Stimulated activated CD8-positive, alpha-beta memory T cell treated with anti-CD3 and anti-CD28 coated beads, Interleukin-12 subunit alpha, Interleukin-12 subunit beta, amount 100 ng/mL, for 24 hours (primary cell): Measurements from ENCODE around the gene KCTD6.

Experiments used
- DNase-seq: peaks from one replicate; pipeline ENCODE4 v3.0.0-alpha.2; 2020; ENCODE audit errors: extremely low read depth

The KCTD6 gene

GRCh38 chr3:58485801-58486435 is 6.0 kb upstream of the KCTD6 start:
- no peak for DNase-seq

- no peak for DNase-seq
Observed at GRCh38 chr3:58487140-58487886, 4.6 kb upstream of the KCTD6 start.

- DNase-seq = no peak
Observed at GRCh38 chr3:58488967-58489366, 2.9 kb upstream of the KCTD6 start.

GRCh38 chr3:58490860-58491501 is 915 bp upstream of the KCTD6 start:
- DNase-seq = no peak

- DNase-seq = no peak
Observed at GRCh38 chr3:58492494-58492905, 604 bp downstream of the KCTD6 start.

- DNase-seq = no peak
Observed at GRCh38 chr3:58494107-58494506, 2.2 kb downstream of the KCTD6 start.

- DNase-seq = no peak
Observed at GRCh38 chr3:58495101-58495500, 3.2 kb downstream of the KCTD6 start.

GRCh38 chr3:58496206-58496857 is 4.4 kb downstream of the KCTD6 start:
- no peak for DNase-seq

GRCh38 chr3:58497097-58497496 is 5.2 kb downstream of the KCTD6 start:
- DNase-seq = no peak

- DNase-seq = no peak
Observed at GRCh38 chr3:58502872-58503271, 11.0 kb downstream of the KCTD6 start.

- DNase-seq = no peak
Observed at GRCh38 chr3:58507356-58508078, 15.6 kb downstream of the KCTD6 start.

- no peak for DNase-seq
Observed at GRCh38 chr3:58508437-58508836, 16.5 kb downstream of the KCTD6 start.

GRCh38 chr3:58514405-58514804 is 22.5 kb downstream of the KCTD6 start:
- no peak for DNase-seq

GRCh38 chr3:58518291-58518789 is 26.4 kb downstream of the KCTD6 start:
- DNase-seq = no peak

GRCh38 chr3:58519668-58520402 is 27.9 kb downstream of the KCTD6 start:
- no peak for DNase-seq

- DNase-seq = no peak
Observed at GRCh38 chr3:58520403-58521335, 28.8 kb downstream of the KCTD6 start.

- no peak for DNase-seq
Observed at GRCh38 chr3:58521336-58521670, 29.4 kb downstream of the KCTD6 start.

- no peak for DNase-seq
Observed at GRCh38 chr3:58521917-58522631, 30.2 kb downstream of the KCTD6 start.

GRCh38 chr3:58522759-58523425 is 31.0 kb downstream of the KCTD6 start:
- DNase-seq = no peak
